K562 (cell line): ENCODE results near the gene CACNB2. TPM values are rescaled to one million over a fixed set of nuclear protein-coding genes. Genes with fewer than 3 reads are reported as not detected.

Experiments
- ATAC-seq: fragments of 200-7000 bp; cut with Tn5 transposase; 3 replicates; pipeline ENCODE4 v1.9.1; 2020; ENCODE audit warnings: moderate library complexity
- BruUV-seq: library from RNA; stranded (reverse); fragments of 400-500 nt; replicated peaks from 2 replicates; lab custom pipeline; 2021; lab: Mats Ljungman, UMichigan
- CTCF ChIA-PET: fragments of 300-600 bp; formaldehyde crosslinking; extraction: SDS; loops from one replicate; lab custom pipeline; 2021; ENCODE audit warnings: low intra/inter-chr PET ratio; lab: Yijun Ruan, JAX
- POLR2A ChIA-PET: fragments of 300-600, 350-650 bp; sonication (Branson Sonifier 250); formaldehyde crosslinking; extraction: SDS; loops from one replicate; lab custom pipeline; 2021; ENCODE audit warnings: antibody characterized with exemption, inconsistent platforms; lab: Yijun Ruan, JAX
- DNase-seq, 4 experiments: peaks; one replicate each; pipeline versions ENCODE4 v3.0.0 to v3.0.0-alpha.2; 2011 to 2018; ENCODE audit warnings: low spot score in 3 of 4, mixed read lengths in 3 of 4; ENCODE audit errors: extremely low read depth in 1 of 4
- FAIRE-seq: peaks from 2 replicates; lab custom pipeline; 2011; peaks lifted over from hg19 to GRCh38; lab: Jason Lieb, UNC
- H2AFZ ChIP-seq: 2 replicates; pipeline ENCODE4 v1.6.0; 2011; ENCODE audit warnings: low read depth, low read length, control low read depth, inconsistent platforms
- H3K27ac ChIP-seq: fragments of 200-600 bp; 3 replicates; pipeline ENCODE4 v1.8.0; 2011; ENCODE audit warnings: low read depth, mild to moderate bottlenecking, control low read depth, inconsistent platforms, low read length, moderate library complexity, mixed read lengths; ENCODE audit errors: extremely low read depth
- H3K27me3 ChIP-seq, 2 experiments: fragments of 300-600 bp in 1 of 2; 2 replicates in 1 of 2; 3 replicates in 1 of 2; pipeline versions ENCODE4 v1.6.0 to v1.8.0; 2011; ENCODE audit warnings: inconsistent platforms in 2 of 2, low read length in 2 of 2, mild to moderate bottlenecking in 1 of 2, mixed read lengths in 1 of 2, moderate library complexity in 1 of 2; ENCODE audit not compliant: control insufficient read depth in 2 of 2, insufficient read depth in 2 of 2
- H3K36me3 ChIP-seq: fragments of 300-600 bp; 3 replicates; pipeline ENCODE4 v1.8.0; 2011; ENCODE audit warnings: mild to moderate bottlenecking, low read length, inconsistent platforms; ENCODE audit not compliant: control insufficient read depth, insufficient read depth
- H3K4me1 ChIP-seq, 2 experiments: fragments of 200-600 bp in 1 of 2; replicated peaks in 1 of 2; 2 replicates in 1 of 2; 3 replicates in 1 of 2; pipeline versions ENCODE4 v1.5.1 to v1.8.0; 2011; ENCODE audit warnings: inconsistent platforms in 2 of 2, low read length in 2 of 2, mild to moderate bottlenecking in 1 of 2, mixed read lengths in 1 of 2, moderate library complexity in 1 of 2; ENCODE audit not compliant: control insufficient read depth in 2 of 2, insufficient read depth in 2 of 2
- H3K4me2 ChIP-seq: 2 replicates; pipeline ENCODE4 v1.6.1; 2011; ENCODE audit warnings: low read length, control low read depth, inconsistent platforms, mixed read lengths; ENCODE audit not compliant: insufficient read depth
- H3K4me3 ChIP-seq: fragments of 200-600 bp; sonication (generic), shearing (Covaris generic); 2 replicates; pipeline ENCODE4 v1.5.1; 2016; ENCODE audit warnings: control low read depth, inconsistent platforms
- H3K79me2 ChIP-seq: fragments of 200-600 bp; 3 replicates; pipeline ENCODE4 v1.8.0; 2011; ENCODE audit warnings: low read length, inconsistent platforms; ENCODE audit not compliant: control insufficient read depth, insufficient read depth
- H3K9ac ChIP-seq, 2 experiments: 2 replicates each; pipeline versions ENCODE4 v1.6.0 to v1.6.1; 2011; ENCODE audit warnings: low read depth in 2 of 2, low read length in 2 of 2, control low read depth in 1 of 2, inconsistent platforms in 1 of 2, mild to moderate bottlenecking in 1 of 2, mixed read lengths in 1 of 2; ENCODE audit not compliant: insufficient read depth in 1 of 2
- H3K9me1 ChIP-seq: one replicate; pipeline ENCODE4 v1.6.0; 2011; ENCODE audit warnings: inconsistent platforms, mild to moderate bottlenecking, low read length, moderate library complexity; ENCODE audit not compliant: control insufficient read depth, insufficient read depth
- H3K9me3 ChIP-seq: replicated peaks from 2 replicates; pipeline ENCODE4 v1.5.1; 2011; ENCODE audit warnings: low read depth, low read length, inconsistent platforms; ENCODE audit not compliant: control insufficient read depth, insufficient read depth
- H4K20me1 ChIP-seq: replicated peaks from 2 replicates; pipeline ENCODE4 v1.6.1; 2011; ENCODE audit warnings: low read length, inconsistent platforms, mixed read lengths; ENCODE audit not compliant: control insufficient read depth, insufficient read depth
- CBX1 ChIP-seq: sonication (generic); IDR thresholded peaks from 2 replicates; pipeline ENCODE4 v1.6.1; 2016; ENCODE audit warnings: antibody characterized with exemption, low read depth, mild to moderate bottlenecking
- CREBBP ChIP-seq: IDR thresholded peaks from one replicate; pipeline ENCODE4 v1.6.1; 2012; ENCODE audit warnings: low read depth, mild to moderate bottlenecking, control low read depth, inconsistent platforms, low read length
- EHMT2 ChIP-seq: fragments of 450-650 bp; IDR thresholded peaks from 2 replicates; pipeline ENCODE4 v1.6.1; 2018; ENCODE audit warnings: antibody characterized with exemption
- ILF3 ChIP-seq: fragments of 450-650 bp; IDR thresholded peaks from 2 replicates; pipeline ENCODE4 v1.6.1; 2018; ENCODE audit warnings: antibody characterized with exemption, mild to moderate bottlenecking, moderate library complexity, borderline replicate concordance
- ZNF224 ChIP-seq: sonication (generic); formaldehyde crosslinking; IDR thresholded peaks from 2 replicates; pipeline ENCODE4 v1.8.0; 2022; ENCODE audit warnings: mild to moderate bottlenecking, missing genetic modification reagents
- ZNF717 ChIP-seq: fragments of 250-450 bp; sonication (Bioruptor Pico); IDR thresholded peaks from 2 replicates; pipeline ENCODE4 v1.5.0; 2021
- WGBS: fragments of 100-300 bp; shearing (Covaris generic); methylation state at CpG from one replicate; pipeline ENCODE4 v1.1.6; 2016; ENCODE audit warnings: low coverage, mixed read lengths; ENCODE audit not compliant: insufficient coverage; ENCODE audit errors: missing lambda C conversion rate; 5-methylcytosine and 5-hydroxymethylcytosine counted together
- in situ Hi-C: fragments of 300-500 bp; cut with MboI; formaldehyde crosslinking; loops from 4 replicates; pipeline ENCODE4 v1.15.0; 2018; ENCODE audit warnings: inconsistent platforms, mixed read lengths
- intact Hi-C: fragments of 100-400 bp; cut with micrococcal nuclease; formaldehyde crosslinking; loops from 2 replicates; pipeline ENCODE4 v1.14.2; 2022
- polyA plus RNA-seq, 8 experiments: library from polyadenylated mRNA; depleted of rRNA in 4 of 8; stranded (reverse) in 5 of 8; unstranded in 3 of 8; fragments of >200 nt; fragmentation: Nextera tagmentation in 2 of 8; fragmentation: Illumina TruSeq in 1 of 8; extraction: Ambion mirVana in 2 of 8; extraction: Trizol in 1 of 8; gene quantifications; 2 replicates each; pipeline versions ENCODE4 v1.2.1 to v1.2.3, GENCODE V29; 2011 to 2014; ENCODE audit warnings: inconsistent platforms in 1 of 8, missing spikeins in 1 of 8
- total RNA-seq, 7 experiments: library from RNA; depleted of rRNA in 6 of 7; stranded (reverse); fragments of >200 nt in 6 of 7; fragmentation: Illumina TruSeq in 2 of 7; extraction: Trizol in 2 of 7; gene quantifications; 2 replicates each; pipeline versions ENCODE4 v1.2.1 to v1.2.3, GENCODE V29; 2011 to 2021; ENCODE audit warnings: low replicate concordance in 1 of 7
- TF ChIP-seq, protein P1 (sequence below), 3 experiments: fragments of 200-800 bp in 1 of 3; fragments of 250-450 bp in 1 of 3; fragments of 450-650 bp in 1 of 3; sonication (Bioruptor Pico) in 1 of 3; sonication (Bioruptor generic) in 1 of 3; formaldehyde crosslinking in 1 of 3; IDR thresholded peaks; 2 replicates each; pipeline versions ENCODE4 v1.6.1 to v1.8.0; 2016 to 2022; ENCODE audit warnings: mild to moderate bottlenecking in 2 of 3, missing genetic modification characterization in 2 of 3, missing compliant biosample characterization in 1 of 3, moderate library complexity in 1 of 3

The CACNB2 gene
- total and polyA plus RNA-seq, 9 of the 15 experiments (the other 6 are each of a cell fraction or from before 2014, with no cell fraction given): 1.8 to 2.2 TPM; not detected in 7

DNA sequence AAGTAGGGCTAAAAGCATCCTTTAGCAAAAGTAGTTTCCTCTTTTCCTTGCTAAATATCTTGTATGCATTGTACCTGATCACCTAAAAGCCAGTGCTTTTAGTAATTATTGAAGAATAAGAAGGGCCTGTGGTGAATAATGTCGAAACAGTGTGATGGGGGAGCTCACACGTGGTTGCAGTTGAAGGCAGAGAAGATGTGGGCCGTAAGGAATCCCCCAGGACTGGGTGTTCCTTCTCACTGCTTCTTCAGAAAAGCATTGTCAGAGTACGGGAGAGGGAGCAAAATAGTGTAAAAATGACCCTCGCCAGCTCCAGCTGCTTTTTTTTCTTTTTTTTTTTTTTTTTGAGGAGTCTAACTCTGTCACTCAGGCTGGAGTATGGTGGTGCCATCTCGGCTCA lies 310.1 kb downstream of the CACNB2 start:
- Histone ChIP-seq H3K27me3 (peaks cover 3 to 13% of the 10 kb centered on the region in 2 experiments; a peak in 3 of 5 replicates), H3K9me3 (no peaks in the 10 kb centered on the region), H4K20me1 (no peaks in the 10 kb centered on the region), H3K36me3 (no peaks in the 10 kb centered on the region), H3K4me3 (no peak overlapping the region), H3K4me2 (no peak overlapping the region), H3K27ac (no peak overlapping the region), H3K79me2 (no peaks in the 10 kb centered on the region), H3K4me1 (no peaks in the 10 kb centered on the region), H3K9me1 (no peaks in the 10 kb centered on the region), H2AFZ (no peak overlapping the region), H3K9ac (no peak overlapping the region)
- BruUV-seq: no TSS peak
- ChIA-PET POLR2A (interaction anchor here (1.1 to 1.2 kb wide), 2 partner anchors 10 to 13 kb away, joined by 3 to 5 read pairs; no protein-coding TSS in a partner anchor), CTCF (no interaction called here)
- ATAC-seq: no peak
- intact Hi-C loops (no loop called here), in situ Hi-C loops (no loop called here)
- no peak for FAIRE-seq
- DNase-seq: no peak
- TF ChIP-seq, protein P1, sequence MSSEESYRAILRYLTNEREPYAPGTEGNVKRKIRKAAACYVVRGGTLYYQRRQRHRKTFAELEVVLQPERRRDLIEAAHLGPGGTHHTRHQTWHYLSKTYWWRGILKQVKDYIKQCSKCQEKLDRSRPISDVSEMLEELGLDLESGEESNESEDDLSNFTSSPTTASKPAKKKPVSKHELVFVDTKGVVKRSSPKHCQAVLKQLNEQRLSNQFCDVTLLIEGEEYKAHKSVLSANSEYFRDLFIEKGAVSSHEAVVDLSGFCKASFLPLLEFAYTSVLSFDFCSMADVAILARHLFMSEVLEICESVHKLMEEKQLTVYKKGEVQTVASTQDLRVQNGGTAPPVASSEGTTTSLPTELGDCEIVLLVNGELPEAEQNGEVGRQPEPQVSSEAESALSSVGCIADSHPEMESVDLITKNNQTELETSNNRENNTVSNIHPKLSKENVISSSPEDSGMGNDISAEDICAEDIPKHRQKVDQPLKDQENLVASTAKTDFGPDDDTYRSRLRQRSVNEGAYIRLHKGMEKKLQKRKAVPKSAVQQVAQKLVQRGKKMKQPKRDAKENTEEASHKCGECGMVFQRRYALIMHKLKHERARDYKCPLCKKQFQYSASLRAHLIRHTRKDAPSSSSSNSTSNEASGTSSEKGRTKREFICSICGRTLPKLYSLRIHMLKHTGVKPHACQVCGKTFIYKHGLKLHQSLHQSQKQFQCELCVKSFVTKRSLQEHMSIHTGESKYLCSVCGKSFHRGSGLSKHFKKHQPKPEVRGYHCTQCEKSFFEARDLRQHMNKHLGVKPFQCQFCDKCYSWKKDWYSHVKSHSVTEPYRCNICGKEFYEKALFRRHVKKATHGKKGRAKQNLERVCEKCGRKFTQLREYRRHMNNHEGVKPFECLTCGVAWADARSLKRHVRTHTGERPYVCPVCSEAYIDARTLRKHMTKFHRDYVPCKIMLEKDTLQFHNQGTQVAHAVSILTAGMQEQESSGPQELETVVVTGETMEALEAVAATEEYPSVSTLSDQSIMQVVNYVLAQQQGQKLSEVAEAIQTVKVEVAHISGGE (CRISPR knock-in tag; IDR thresholded peaks at IDR 0.05): no peak
- TF ChIP-seq CBX1 (no peak), ZNF224 (CRISPR knock-in tag) (no peak), ILF3 (no peak), ZNF717 (CRISPR knock-in tag) (no peak), CREBBP (no peak), EHMT2 (no peak)
- WGBS: 0% methylated on average over 2 of the region's 6 CpGs
